Prostate gland (tissue), 2 donors: Measurements from ENCODE around the gene TCF7L2. TPM values are rescaled to one million over a fixed set of nuclear protein-coding genes. Genes with fewer than 3 reads are reported as not detected.

Experiments used
- DNase-seq: peaks from one replicate; pipeline ENCODE4 v3.0.0-alpha.2; 2019; ENCODE audit warnings: low spot score
- H3K27ac ChIP-seq, 2 donors: fragments of 200-600 bp; sonication (generic); 2 replicates each; pipeline ENCODE4 v1.5.1; 2017 to 2019
- H3K27me3 ChIP-seq: fragments of 200-600 bp; sonication (generic); replicated peaks from 2 replicates; pipeline ENCODE4 v1.5.1; 2019; ENCODE audit not compliant: insufficient read depth
- H3K36me3 ChIP-seq, 2 donors: fragments of 200-600 bp; sonication (generic); 1 replicate in 1 of 2; 2 replicates in 1 of 2; pipeline versions ENCODE4 v1.5.1 to v1.8.1; 2017 to 2019
- H3K4me1 ChIP-seq: fragments of 200-600 bp; sonication (generic); replicated peaks from 2 replicates; pipeline ENCODE4 v1.5.1; 2019
- H3K4me3 ChIP-seq, 2 donors: fragments of 200-600 bp; sonication (generic); 2 replicates each; pipeline ENCODE4 v1.5.1; 2017 to 2019
- H3K9me3 ChIP-seq: fragments of 200-600 bp; sonication (generic); 2 replicates; pipeline ENCODE4 v1.5.1; 2017
- CTCF ChIP-seq, 4 experiments: fragments of 200-600 bp in 2 of 4; fragments of 450-650 bp in 2 of 4; sonication (generic) in 2 of 4; IDR thresholded peaks; 1 replicate in 3 of 4; 2 replicates in 1 of 4; pipeline ENCODE4 v1.5.1; 2016 to 2019; ENCODE audit warnings: antibody characterized with exemption in 4 of 4, mild to moderate bottlenecking in 2 of 4, moderate library complexity in 2 of 4
- POLR2A ChIP-seq: fragments of 450-650 bp; IDR thresholded peaks from one replicate; pipeline ENCODE4 v1.6.1; 2016; ENCODE audit warnings: antibody characterized with exemption, mild to moderate bottlenecking
- POLR2AphosphoS5 ChIP-seq: sonication (generic); formaldehyde crosslinking; IDR thresholded peaks from one replicate; pipeline ENCODE4 v1.6.1; 2017; ENCODE audit warnings: antibody characterized with exemption
- WGBS: methylation state at CpG from one replicate; pipeline ENCODE4 v1.1.5; 2018; 5-methylcytosine and 5-hydroxymethylcytosine counted together
- intact Hi-C: fragments of 100-400 bp; cut with DNase I; formaldehyde crosslinking; loops from one replicate; pipeline ENCODE4 v1.14.2; 2022
- total RNA-seq, 2 donors: library from RNA; depleted of rRNA; stranded (reverse); fragments of >200 nt; gene quantifications; one replicate each; pipeline ENCODE4 v1.1.0, GENCODE V29; 2016

TCF7L2 gene
- total RNA-seq, 2 donors from 2014 or later: 9.8 to 29.8 TPM

DNA sequence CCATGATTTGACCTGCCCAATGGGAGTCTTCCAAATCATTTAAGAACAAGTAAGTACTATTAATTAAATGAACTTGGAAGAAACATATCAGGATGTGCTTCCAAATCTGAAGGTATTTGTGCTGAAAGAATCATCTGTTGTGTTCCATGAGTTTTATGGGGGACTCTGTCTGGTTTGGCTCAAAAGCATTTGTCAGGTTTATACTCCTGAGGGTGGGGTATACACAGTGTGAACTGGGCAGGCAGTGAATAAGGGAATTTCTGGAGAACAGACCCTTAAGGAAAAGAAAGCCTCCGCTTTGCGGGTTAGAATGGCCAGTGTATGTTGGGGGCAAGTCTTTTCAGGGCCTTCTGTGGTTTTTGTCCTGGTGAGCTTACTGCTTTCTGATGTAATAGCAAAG, 29.9 kb downstream of the TCF7L2 start:
- H3K4me3 ChIP-seq: no peak overlapping the region
- WGBS: 71% methylated on average over 2 of the region's 2 CpGs
- no peaks in the 10 kb centered on the region for H3K9me3 ChIP-seq
- TF ChIP-seq POLR2A: no peak
- TF ChIP-seq CTCF (IDR thresholded peaks at IDR 0.05): no peak
- no peak for TF ChIP-seq POLR2AphosphoS5
- H3K27me3 ChIP-seq: no peaks in the 10 kb centered on the region
- no peak overlapping the region for H3K27ac ChIP-seq
- no peak for DNase-seq
- no peaks in the 10 kb centered on the region for H3K36me3 ChIP-seq
- no peaks in the 10 kb centered on the region for H3K4me1 ChIP-seq
- intact Hi-C loops: no loop called here

GRCh38 chr10:112980937-112981336, 30.9 kb downstream of the TCF7L2 start:
- no peak overlapping the region for H3K27ac ChIP-seq
- no peaks in the 10 kb centered on the region for H3K27me3 ChIP-seq
- no peak for DNase-seq
- H3K4me3 ChIP-seq: no peak overlapping the region
- H3K4me1 ChIP-seq: no peaks in the 10 kb centered on the region
- TF ChIP-seq CTCF (IDR thresholded peaks at IDR 0.05) (no peak), POLR2A (no peak), POLR2AphosphoS5 (no peak)
- no peaks in the 10 kb centered on the region for H3K9me3 ChIP-seq
- H3K36me3 ChIP-seq: no peaks in the 10 kb centered on the region
- intact Hi-C loops: no loop called here
- 88% methylated on average over 2 of the region's 2 CpGs for WGBS

GRCh38 chr10:112981553-112981952, 31.5 kb downstream of the TCF7L2 start:
- intact Hi-C loops: no loop called here
- no peaks in the 10 kb centered on the region for H3K9me3 ChIP-seq

GRCh38 chr10:112983444-112984056, 33.5 kb downstream of the TCF7L2 start:
- TF ChIP-seq CTCF (IDR thresholded peaks at IDR 0.05) (no peak), POLR2AphosphoS5 (no peak), POLR2A (no peak)
- Histone ChIP-seq H3K4me3 (no peak overlapping the region), H3K27ac (no peak overlapping the region), H3K27me3 (no peaks in the 10 kb centered on the region), H3K36me3 (no peaks in the 10 kb centered on the region), H3K4me1 (no peaks in the 10 kb centered on the region), H3K9me3 (no peaks in the 10 kb centered on the region)
- intact Hi-C loops: no loop called here
- DNase-seq: no peak
- 82% methylated on average over 9 of the region's 9 CpGs for WGBS

More at GRCh38 chr10:112981553-112981952, 31.5 kb downstream of the TCF7L2 start:
- Histone ChIP-seq H3K4me1 (no peaks in the 10 kb centered on the region), H3K4me3 (no peak overlapping the region), H3K27me3 (no peaks in the 10 kb centered on the region), H3K36me3 (no peaks in the 10 kb centered on the region), H3K27ac (no peak overlapping the region)
- DNase-seq: no peak
- TF ChIP-seq POLR2A: no peak
- TF ChIP-seq POLR2AphosphoS5: no peak
- TF ChIP-seq CTCF (IDR thresholded peaks at IDR 0.05): no peak
- 64% methylated on average over 7 of the region's 7 CpGs for WGBS

DNA sequence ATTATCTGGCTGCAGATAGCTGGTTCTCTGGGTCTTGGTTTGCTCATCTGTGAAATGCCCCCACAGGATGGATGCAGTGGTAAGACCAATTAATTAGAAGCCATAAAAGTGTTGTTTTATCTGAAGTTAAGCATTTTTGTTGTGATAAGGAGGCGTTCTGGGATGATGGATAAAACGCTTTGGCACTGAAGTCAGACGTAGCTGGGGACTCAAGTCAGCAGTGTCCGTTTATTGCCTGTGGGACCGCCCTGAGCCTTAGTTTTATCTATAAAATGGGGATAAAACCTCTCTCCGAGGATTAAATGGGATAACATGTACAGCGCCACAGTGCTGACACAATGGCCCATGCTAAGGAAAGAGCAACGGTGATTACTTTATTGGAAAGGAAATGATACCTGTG, 34.7 kb downstream of the TCF7L2 start:
- Histone ChIP-seq H3K4me3 (no peak overlapping the region), H3K27ac (no peak overlapping the region), H3K36me3 (no peaks in the 10 kb centered on the region), H3K4me1 (no peaks in the 10 kb centered on the region), H3K27me3 (no peaks in the 10 kb centered on the region), H3K9me3 (no peaks in the 10 kb centered on the region)
- no peak for DNase-seq
- intact Hi-C loops: no loop called here
- WGBS: 81% methylated on average over 8 of the region's 8 CpGs
- TF ChIP-seq POLR2A: no peak
- TF ChIP-seq CTCF (IDR thresholded peaks at IDR 0.05): no peak
- no peak for TF ChIP-seq POLR2AphosphoS5
